Measurements from ENCODE around the gene THOP1. TPM values are rescaled to one million over a fixed set of nuclear protein-coding genes. Genes with fewer than 3 reads are reported as not detected.

The THOP1 gene
- 46.4 and 70.0 TPM in 2 replicates for total RNA-seq (ENCODE audit: low replicate concordance)

DNA sequence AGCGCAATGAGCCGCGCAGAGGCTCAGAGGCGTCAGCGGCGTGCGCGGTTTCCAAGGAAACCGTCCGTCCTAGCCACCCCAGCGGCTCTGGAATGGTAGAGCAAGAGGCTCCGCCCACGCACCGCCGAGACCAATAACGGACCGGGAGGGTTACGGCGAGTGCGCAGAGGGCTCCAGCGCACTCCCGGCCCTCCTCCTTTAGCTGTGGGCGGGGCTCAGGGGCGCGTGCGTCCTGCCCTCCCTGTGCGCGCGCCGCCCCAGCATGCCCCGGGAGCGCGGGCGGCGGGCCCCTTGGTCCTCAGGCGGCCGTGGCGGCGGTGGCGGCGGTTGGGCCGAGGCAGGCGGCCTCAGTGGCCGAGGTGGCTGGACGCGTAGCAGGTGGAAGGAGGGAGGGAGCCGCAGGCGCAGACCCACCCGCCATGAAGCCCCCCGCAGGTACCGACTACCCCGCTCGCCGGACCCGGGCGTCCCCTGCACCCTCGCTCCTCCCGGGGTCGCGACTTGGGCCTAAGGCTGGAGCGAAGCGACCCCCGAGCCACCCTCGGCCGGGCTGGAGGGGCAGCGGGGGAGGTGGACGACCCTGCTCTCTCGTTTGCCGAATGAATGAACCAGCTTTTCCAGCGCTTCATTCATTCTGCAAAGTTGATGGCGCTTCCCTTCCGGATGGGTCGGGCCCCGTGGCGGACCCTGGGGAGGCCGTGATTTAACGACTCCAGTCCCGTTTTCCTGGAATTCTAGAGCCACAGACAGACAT is at the start of gene THOP1:
Gene THOP1 (plus strand): TSS at position 260 of the 754 bp plus-strand sequence. CDS start 160 bp downstream, at position 420.
- TF ChIP-seq, protein P1, sequence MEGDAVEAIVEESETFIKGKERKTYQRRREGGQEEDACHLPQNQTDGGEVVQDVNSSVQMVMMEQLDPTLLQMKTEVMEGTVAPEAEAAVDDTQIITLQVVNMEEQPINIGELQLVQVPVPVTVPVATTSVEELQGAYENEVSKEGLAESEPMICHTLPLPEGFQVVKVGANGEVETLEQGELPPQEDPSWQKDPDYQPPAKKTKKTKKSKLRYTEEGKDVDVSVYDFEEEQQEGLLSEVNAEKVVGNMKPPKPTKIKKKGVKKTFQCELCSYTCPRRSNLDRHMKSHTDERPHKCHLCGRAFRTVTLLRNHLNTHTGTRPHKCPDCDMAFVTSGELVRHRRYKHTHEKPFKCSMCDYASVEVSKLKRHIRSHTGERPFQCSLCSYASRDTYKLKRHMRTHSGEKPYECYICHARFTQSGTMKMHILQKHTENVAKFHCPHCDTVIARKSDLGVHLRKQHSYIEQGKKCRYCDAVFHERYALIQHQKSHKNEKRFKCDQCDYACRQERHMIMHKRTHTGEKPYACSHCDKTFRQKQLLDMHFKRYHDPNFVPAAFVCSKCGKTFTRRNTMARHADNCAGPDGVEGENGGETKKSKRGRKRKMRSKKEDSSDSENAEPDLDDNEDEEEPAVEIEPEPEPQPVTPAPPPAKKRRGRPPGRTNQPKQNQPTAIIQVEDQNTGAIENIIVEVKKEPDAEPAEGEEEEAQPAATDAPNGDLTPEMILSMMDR (IDR thresholded peaks at IDR 0.05; ENCODE audit: insufficient read depth, low read length) = no peak
- peak; percentile 97 for DNase-seq (ENCODE audit: low read depth)
- H3K4me3 ChIP-seq (ENCODE audit: low read depth, low read length) = peak within 1 kb of the TSS; percentile 85

DNA sequence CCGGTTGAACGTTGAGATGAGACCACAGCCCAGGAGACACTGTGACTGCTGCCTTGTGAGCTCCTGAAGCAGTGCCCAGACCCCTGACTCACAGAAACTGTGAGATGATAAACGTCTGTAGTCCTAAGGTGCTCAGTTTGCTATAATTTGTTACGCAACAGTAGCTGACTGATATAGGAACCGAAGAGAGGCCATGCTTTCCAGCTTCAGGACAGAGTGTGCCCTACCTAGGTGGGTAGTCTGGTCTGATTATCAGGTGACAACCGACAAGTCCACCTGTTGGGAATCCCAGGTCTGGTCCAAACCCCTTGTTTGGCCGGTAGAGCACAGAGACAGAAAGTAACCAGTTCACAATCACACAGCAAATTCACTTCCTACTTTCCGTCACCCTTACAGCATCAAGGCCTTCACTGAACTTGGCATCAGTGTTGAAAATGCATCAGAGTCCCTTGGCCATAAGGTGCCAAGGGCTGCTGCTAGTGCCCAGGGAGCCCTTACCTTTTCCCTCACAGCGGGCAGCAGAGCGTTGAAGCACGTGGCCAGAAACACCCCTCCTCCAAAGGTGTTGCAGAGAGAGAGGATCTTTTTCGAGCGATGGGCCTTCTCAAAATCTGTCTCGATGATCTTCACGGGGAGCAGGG is 48.6 kb upstream of the THOP1 start:
- no peak for DNase-seq (ENCODE audit: low read depth)
- TF ChIP-seq, protein P1 (IDR thresholded peaks at IDR 0.05; ENCODE audit: insufficient read depth, low read length) = no peak
- H3K4me3 ChIP-seq (ENCODE audit: low read depth, low read length) = no peak overlapping the region

DNA sequence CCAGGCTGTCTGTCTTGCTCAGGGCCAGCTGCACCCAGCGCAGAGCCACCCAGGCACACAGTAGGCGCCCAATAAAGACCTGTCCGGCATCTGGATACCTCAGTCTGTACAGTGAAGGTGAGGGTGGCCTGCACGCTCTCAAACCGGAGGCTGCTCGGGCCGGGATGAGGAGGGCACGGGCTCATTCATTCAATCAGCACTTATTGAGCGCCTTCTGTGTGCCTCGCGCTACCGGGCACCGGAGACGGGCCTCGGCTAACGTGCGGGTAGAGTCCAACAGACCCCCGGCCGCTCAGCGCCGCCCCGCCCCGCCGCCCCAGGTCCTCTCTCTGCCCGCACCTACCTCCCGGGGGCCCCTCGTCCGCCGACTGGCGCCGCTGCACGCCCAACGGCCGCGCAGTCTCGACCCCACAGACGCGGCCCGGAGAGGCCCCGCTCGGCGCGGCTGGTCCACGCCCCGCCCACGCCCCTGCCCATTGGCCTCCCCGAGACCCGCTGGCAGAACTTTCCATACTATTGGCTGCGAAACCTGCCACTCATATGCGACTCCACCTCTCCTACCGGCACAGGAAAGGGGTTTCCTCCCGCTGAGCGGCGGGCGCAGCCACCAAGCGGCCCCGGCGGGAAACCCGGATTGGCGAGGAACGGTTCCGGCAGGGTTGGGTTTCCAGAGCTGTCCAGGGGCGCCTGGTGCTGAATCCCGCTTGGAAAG is 45.5 kb upstream of the THOP1 start, which contains the start of gene SLC39A3:
Gene SLC39A3 (minus strand): TSS at position 416 of the 712 bp plus-strand sequence. CDS start 2,760 bp downstream, outside the sequence.
- TF ChIP-seq, protein P1 (IDR thresholded peaks at IDR 0.05; ENCODE audit: insufficient read depth, low read length) = peak; percentile 53
- peak; percentile 99 for DNase-seq (ENCODE audit: low read depth)
- H3K4me3 ChIP-seq (ENCODE audit: low read depth, low read length) = peak within 1 kb of the TSS; percentile 97

DNA sequence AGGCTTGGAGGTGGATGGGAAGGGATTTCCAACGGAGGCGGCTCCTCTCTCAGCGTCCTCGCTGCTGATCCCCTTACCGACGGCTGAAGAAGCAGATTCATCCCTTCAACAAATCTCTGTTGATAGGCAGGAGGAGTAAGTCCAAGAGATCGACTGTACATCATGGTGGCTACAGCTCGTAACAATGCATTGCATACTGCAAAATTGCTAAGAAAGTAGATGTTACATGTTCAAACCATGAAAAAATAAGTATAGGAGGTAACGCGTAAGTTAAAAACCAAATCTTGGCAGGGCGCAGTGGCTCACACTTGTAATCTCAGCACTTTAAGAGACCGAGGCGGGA is 45.0 kb upstream of the THOP1 start:
- no peak overlapping the region for H3K4me3 ChIP-seq (ENCODE audit: low read depth, low read length)
- DNase-seq (ENCODE audit: low read depth) = no peak
- TF ChIP-seq, protein P1 (IDR thresholded peaks at IDR 0.05; ENCODE audit: insufficient read depth, low read length) = no peak

DNA sequence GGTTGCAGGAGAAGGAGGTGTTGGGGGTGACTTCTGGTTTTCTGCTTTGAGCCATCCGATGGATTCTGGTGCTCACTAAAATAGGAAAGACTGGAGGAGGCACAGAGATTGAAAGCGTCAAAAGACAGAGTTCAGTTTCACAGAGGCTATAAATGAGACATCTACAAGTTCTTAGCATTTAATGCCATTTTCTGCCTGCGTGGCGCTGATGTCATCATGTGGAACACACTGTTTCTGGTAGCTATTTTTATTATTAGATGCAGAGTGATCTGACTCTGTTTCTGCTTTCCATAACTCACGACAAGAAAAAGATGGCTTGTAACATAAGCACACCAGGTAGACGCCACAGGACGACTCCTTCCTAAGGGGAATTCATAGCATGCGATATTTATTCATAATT is 42.2 kb upstream of the THOP1 start:
- DNase-seq (ENCODE audit: low read depth) = no peak
- H3K4me3 ChIP-seq (ENCODE audit: low read depth, low read length) = no peak overlapping the region
- TF ChIP-seq, protein P1 (IDR thresholded peaks at IDR 0.05; ENCODE audit: insufficient read depth, low read length) = no peak

DNA sequence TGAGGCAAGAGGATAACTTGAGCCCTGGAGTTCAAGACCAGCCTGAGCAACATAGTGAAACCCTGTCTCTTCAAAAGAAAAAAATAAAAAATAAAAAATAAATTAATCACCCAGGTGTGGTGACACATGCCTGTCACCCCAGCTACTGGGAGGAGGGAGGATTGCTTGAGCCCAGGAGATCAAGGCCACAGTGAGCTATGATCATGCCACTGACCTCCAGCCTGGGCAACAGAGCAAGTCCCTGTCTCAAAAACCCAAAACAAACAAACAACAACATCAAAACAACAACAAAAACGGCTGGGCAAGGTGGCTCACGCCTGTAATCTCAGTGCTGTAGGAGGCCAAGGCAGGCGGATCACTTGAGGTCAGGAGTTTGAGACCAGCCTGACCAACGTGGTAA is 41.2 kb upstream of the THOP1 start:
- TF ChIP-seq, protein P1 (IDR thresholded peaks at IDR 0.05; ENCODE audit: insufficient read depth, low read length) = no peak
- no peak overlapping the region for H3K4me3 ChIP-seq (ENCODE audit: low read depth, low read length)
- DNase-seq (ENCODE audit: low read depth) = no peak
